Measurements from ENCODE around the gene TBRG4.
A peak's percentile ranks its signal among the peaks of the same experiment; 100 is the strongest.

TBRG4 gene

GRCh38 chr7:45084901-45085618 lies 26.4 kb downstream of the TBRG4 start:
- DNase-seq (ENCODE audit: low read depth) = no peak
- no peak for TF ChIP-seq CTCF (IDR thresholded peaks at IDR 0.05; ENCODE audit: low read length, missing control alignments)
- no peak overlapping the region for H3K4me3 ChIP-seq (replicated peaks; ENCODE audit: low read depth, low read length)

GRCh38 chr7:45084336-45084735 lies 27.2 kb downstream of the TBRG4 start:
- H3K4me3 ChIP-seq (replicated peaks; ENCODE audit: low read depth, low read length) = no peak overlapping the region
- DNase-seq (ENCODE audit: low read depth) = no peak
- TF ChIP-seq CTCF (IDR thresholded peaks at IDR 0.05; ENCODE audit: low read length, missing control alignments) = no peak

- DNase-seq (ENCODE audit: low read depth) = no peak
- no peak for TF ChIP-seq CTCF (IDR thresholded peaks at IDR 0.05; ENCODE audit: low read length, missing control alignments)
- H3K4me3 ChIP-seq (replicated peaks; ENCODE audit: low read depth, low read length) = no peak overlapping the region
Measured at GRCh38 chr7:45082831-45083331, 28.6 kb downstream of the TBRG4 start.

- H3K4me3 ChIP-seq (replicated peaks; ENCODE audit: low read depth, low read length) = no peak overlapping the region
- TF ChIP-seq CTCF (IDR thresholded peaks at IDR 0.05; ENCODE audit: low read length, missing control alignments) = no peak
- DNase-seq (ENCODE audit: low read depth) = peak; percentile 29
Measured at GRCh38 chr7:45082031-45082830, 29.3 kb downstream of the TBRG4 start.

- no peak for DNase-seq (ENCODE audit: low read depth)
- TF ChIP-seq CTCF (IDR thresholded peaks at IDR 0.05; ENCODE audit: low read length, missing control alignments) = no peak
- no peak overlapping the region for H3K4me3 ChIP-seq (replicated peaks; ENCODE audit: low read depth, low read length)
Measured at GRCh38 chr7:45081670-45081974, 29.9 kb downstream of the TBRG4 start.

GRCh38 chr7:45080958-45081669 lies 30.4 kb downstream of the TBRG4 start:
- TF ChIP-seq CTCF (IDR thresholded peaks at IDR 0.05; ENCODE audit: low read length, missing control alignments) = no peak
- DNase-seq (ENCODE audit: low read depth) = no peak

More at GRCh38 chr7:45080958-45081669, 30.4 kb downstream of the TBRG4 start:
- no peak overlapping the region for H3K4me3 ChIP-seq (replicated peaks; ENCODE audit: low read depth, low read length)

Data from fibroblast of pulmonary artery (primary cell).